Measurements from ENCODE around the gene UGGT1. TPM values are rescaled to one million over a fixed set of nuclear protein-coding genes. Genes with fewer than 3 reads are reported as not detected.

The UGGT1 gene
- total RNA-seq, 1 experiment from 2014 or later = 74.1 TPM

DNA sequence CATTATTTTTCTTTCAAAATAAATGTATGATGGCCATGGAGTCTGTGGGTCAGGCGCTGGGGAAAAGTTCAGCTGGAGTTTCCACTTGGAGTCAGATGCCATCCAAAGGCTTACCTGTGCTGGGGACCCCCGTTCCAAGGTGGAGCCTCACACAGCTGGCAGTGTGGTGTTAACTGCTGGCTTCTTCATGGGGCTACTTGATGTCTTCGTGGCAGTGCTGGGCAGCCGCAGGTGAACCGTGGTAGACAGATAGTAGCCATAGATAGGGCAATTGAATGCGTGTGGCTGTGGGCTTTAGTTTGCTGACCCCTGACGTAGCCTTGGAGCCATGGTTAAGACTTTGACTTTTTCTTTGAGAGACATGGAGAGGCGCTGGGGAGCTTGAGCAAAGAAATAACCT lies 144.6 kb downstream of the UGGT1 start:
- no peak overlapping the region for H3K4me3 ChIP-seq (ENCODE audit: low read depth, low read length, poor library complexity, severe bottlenecking)
- ChIA-PET CTCF (interaction anchor here (1.1 kb wide), 1 partner anchor 172 kb away, joined by 3 read pairs; no protein-coding TSS in a partner anchor), POLR2A (ENCODE audit: low non-redundant PET) (no interaction called here)
- no peak for DNase-seq (ENCODE audit: low spot score)
- TF ChIP-seq, protein P1, sequence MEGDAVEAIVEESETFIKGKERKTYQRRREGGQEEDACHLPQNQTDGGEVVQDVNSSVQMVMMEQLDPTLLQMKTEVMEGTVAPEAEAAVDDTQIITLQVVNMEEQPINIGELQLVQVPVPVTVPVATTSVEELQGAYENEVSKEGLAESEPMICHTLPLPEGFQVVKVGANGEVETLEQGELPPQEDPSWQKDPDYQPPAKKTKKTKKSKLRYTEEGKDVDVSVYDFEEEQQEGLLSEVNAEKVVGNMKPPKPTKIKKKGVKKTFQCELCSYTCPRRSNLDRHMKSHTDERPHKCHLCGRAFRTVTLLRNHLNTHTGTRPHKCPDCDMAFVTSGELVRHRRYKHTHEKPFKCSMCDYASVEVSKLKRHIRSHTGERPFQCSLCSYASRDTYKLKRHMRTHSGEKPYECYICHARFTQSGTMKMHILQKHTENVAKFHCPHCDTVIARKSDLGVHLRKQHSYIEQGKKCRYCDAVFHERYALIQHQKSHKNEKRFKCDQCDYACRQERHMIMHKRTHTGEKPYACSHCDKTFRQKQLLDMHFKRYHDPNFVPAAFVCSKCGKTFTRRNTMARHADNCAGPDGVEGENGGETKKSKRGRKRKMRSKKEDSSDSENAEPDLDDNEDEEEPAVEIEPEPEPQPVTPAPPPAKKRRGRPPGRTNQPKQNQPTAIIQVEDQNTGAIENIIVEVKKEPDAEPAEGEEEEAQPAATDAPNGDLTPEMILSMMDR (conservative IDR thresholded peaks at IDR 0.05; ENCODE audit: low read depth, low read length) = no peak
- TF ChIP-seq EZH2 (IDR thresholded peaks at IDR 0.05; ENCODE audit: borderline replicate concordance, low read depth, low read length, poor library complexity, severe bottlenecking) = no peak
- H3K27me3 ChIP-seq (replicated peaks; ENCODE audit: insufficient read depth, low read depth, low read length, poor library complexity) = no peaks in the 10 kb centered on the region
- H3K36me3 ChIP-seq (ENCODE audit: insufficient read depth, low read length, poor library complexity, severe bottlenecking) = no peaks in the 10 kb centered on the region
- intact Hi-C loops (cut with micrococcal nuclease; ENCODE audit: unreplicated experiment) = no loop called here
- BruUV-seq (replicated peaks) = no TSS peak
- H3K9me3 ChIP-seq (ENCODE audit: low read depth, low read length, poor library complexity, severe bottlenecking) = no peaks in the 10 kb centered on the region
- no peak overlapping the region for H3K27ac ChIP-seq (ENCODE audit: low read depth, low read length, poor library complexity, severe bottlenecking)
- no peaks in the 10 kb centered on the region for H3K4me1 ChIP-seq (ENCODE audit: insufficient read depth, low read length, poor library complexity, severe bottlenecking)

DNA sequence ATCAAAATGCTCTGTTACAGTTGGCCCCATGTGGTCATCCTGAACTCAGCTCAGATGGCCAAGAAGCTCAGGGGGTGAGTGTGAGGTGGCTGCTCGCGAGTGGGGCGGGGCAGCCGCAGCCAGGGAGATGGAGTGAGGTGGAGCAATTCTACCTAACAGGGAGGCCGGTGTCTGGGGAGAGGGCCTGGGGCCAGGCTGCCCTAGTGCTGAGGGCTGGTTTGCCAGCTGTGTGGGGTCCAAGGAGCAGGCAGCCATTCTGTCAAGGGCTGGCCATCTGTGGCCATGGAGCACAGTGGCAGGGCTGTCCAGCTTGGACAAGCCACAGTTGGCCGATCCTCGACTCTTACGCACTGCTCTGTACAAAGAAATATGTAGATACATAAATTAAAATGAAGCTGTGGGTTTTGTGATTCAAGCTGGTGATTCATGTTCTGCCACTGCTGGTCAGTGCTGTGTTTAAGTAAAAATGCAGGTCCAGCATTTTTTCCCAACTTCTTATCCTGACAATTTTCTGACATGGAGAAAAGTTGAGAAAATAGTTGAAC lies 145.6 kb downstream of the UGGT1 start:
- H3K27ac ChIP-seq (ENCODE audit: low read depth, low read length, poor library complexity, severe bottlenecking) = no peak overlapping the region
- DNase-seq (ENCODE audit: low spot score) = no peak
- H3K4me1 ChIP-seq (ENCODE audit: insufficient read depth, low read length, poor library complexity, severe bottlenecking) = no peaks in the 10 kb centered on the region
- no peak for TF ChIP-seq EZH2 (IDR thresholded peaks at IDR 0.05; ENCODE audit: borderline replicate concordance, low read depth, low read length, poor library complexity, severe bottlenecking)
- TF ChIP-seq, protein P1 (conservative IDR thresholded peaks at IDR 0.05; ENCODE audit: low read depth, low read length) = no peak
- intact Hi-C loops (cut with micrococcal nuclease; ENCODE audit: unreplicated experiment) = no loop called here
- no peak overlapping the region for H3K4me3 ChIP-seq (ENCODE audit: low read depth, low read length, poor library complexity, severe bottlenecking)
- no peaks in the 10 kb centered on the region for H3K36me3 ChIP-seq (ENCODE audit: insufficient read depth, low read length, poor library complexity, severe bottlenecking)
- POLR2A ChIA-PET (ENCODE audit: low non-redundant PET) = interaction anchor here (0.6 kb wide), 1 partner anchor 20 kb away, joined by 3 read pairs; no protein-coding TSS in a partner anchor
- CTCF ChIA-PET = interaction anchor here (0.5 to 1.1 kb wide), 2 partner anchors 173 kb away, joined by 3 read pairs; no protein-coding TSS in a partner anchor
- BruUV-seq (replicated peaks) = no TSS peak
- no peaks in the 10 kb centered on the region for H3K27me3 ChIP-seq (replicated peaks; ENCODE audit: insufficient read depth, low read depth, low read length, poor library complexity)
- no peaks in the 10 kb centered on the region for H3K9me3 ChIP-seq (ENCODE audit: low read depth, low read length, poor library complexity, severe bottlenecking)

GRCh38 chr2:128237081-128237534 lies 146.1 kb downstream of the UGGT1 start:
- ChIA-PET POLR2A (ENCODE audit: low non-redundant PET) (no interaction called here), CTCF (no interaction called here)
- intact Hi-C loops (cut with micrococcal nuclease; ENCODE audit: unreplicated experiment) = no loop called here
- no TSS peak for BruUV-seq (replicated peaks)
- DNase-seq (ENCODE audit: low spot score) = no peak
- H3K36me3 ChIP-seq (ENCODE audit: insufficient read depth, low read length, poor library complexity, severe bottlenecking) = no peaks in the 10 kb centered on the region
- H3K9me3 ChIP-seq (ENCODE audit: low read depth, low read length, poor library complexity, severe bottlenecking) = no peaks in the 10 kb centered on the region
- no peaks in the 10 kb centered on the region for H3K4me1 ChIP-seq (ENCODE audit: insufficient read depth, low read length, poor library complexity, severe bottlenecking)
- no peak overlapping the region for H3K27ac ChIP-seq (ENCODE audit: low read depth, low read length, poor library complexity, severe bottlenecking)
- no peaks in the 10 kb centered on the region for H3K27me3 ChIP-seq (replicated peaks; ENCODE audit: insufficient read depth, low read depth, low read length, poor library complexity)
- TF ChIP-seq EZH2 (IDR thresholded peaks at IDR 0.05; ENCODE audit: borderline replicate concordance, low read depth, low read length, poor library complexity, severe bottlenecking) = no peak
- TF ChIP-seq, protein P1 (conservative IDR thresholded peaks at IDR 0.05; ENCODE audit: low read depth, low read length) = no peak
- H3K4me3 ChIP-seq (ENCODE audit: low read depth, low read length, poor library complexity, severe bottlenecking) = no peak overlapping the region
